ENCODE data around the gene IL1RAPL2. TPM values are rescaled to one million over a fixed set of nuclear protein-coding genes. Genes with fewer than 3 reads are reported as not detected.

IL1RAPL2 gene
- total RNA-seq, 1 donor from 2014 or later = not detected

DNA sequence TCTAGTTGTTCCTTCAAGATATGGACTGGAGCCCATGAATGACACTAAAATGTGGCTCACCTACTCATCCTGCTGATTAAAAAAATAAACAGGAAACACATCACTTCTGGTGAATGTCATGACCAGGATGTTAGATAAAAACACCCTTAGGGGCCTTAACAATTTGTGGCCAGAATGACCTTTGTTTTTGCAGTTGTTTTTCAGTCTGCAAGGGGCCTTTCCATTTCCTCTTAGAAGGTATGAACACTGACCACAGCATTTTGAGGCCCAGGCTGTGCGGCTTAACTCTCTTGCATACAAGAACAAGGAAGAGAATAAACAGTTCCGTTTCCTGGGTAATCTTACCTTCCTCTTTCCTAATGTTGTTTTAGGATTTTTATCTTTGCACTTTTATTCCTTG lies 113.2 kb downstream of the IL1RAPL2 start:
- no peaks in the 10 kb centered on the region for H3K27me3 ChIP-seq (ENCODE audit: low read depth)
- intact Hi-C loops (cut with micrococcal nuclease) = no loop called here
- TF ChIP-seq, protein P1, sequence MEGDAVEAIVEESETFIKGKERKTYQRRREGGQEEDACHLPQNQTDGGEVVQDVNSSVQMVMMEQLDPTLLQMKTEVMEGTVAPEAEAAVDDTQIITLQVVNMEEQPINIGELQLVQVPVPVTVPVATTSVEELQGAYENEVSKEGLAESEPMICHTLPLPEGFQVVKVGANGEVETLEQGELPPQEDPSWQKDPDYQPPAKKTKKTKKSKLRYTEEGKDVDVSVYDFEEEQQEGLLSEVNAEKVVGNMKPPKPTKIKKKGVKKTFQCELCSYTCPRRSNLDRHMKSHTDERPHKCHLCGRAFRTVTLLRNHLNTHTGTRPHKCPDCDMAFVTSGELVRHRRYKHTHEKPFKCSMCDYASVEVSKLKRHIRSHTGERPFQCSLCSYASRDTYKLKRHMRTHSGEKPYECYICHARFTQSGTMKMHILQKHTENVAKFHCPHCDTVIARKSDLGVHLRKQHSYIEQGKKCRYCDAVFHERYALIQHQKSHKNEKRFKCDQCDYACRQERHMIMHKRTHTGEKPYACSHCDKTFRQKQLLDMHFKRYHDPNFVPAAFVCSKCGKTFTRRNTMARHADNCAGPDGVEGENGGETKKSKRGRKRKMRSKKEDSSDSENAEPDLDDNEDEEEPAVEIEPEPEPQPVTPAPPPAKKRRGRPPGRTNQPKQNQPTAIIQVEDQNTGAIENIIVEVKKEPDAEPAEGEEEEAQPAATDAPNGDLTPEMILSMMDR (IDR thresholded peaks at IDR 0.05; ENCODE audit: borderline replicate concordance) = no peak
- no peaks in the 10 kb centered on the region for H3K36me3 ChIP-seq
- no peak overlapping the region for H3K27ac ChIP-seq (replicated peaks)
- H3K4me3 ChIP-seq = no peak overlapping the region
- no peaks in the 10 kb centered on the region for H3K4me1 ChIP-seq
- no peak for DNase-seq
- H3K9me3 ChIP-seq (replicated peaks) = no peaks in the 10 kb centered on the region

DNA sequence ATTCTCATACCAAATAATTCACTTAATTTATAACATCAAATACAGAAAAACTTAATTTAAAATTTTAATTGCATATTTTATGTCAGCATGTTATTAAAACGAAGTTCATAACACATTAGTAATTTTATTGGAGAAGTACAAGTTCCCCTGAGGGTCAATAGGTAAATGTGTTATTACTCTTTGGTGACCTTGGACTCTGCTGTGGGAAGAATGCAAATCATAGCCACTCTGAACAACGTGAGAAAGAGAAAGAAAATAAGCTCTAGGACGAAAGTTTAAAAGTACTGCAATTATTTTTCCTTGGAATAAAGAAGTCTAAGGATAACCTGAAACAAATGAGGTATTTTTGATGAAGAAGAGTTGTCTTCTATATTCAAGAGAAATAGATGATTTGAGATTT lies 115.2 kb downstream of the IL1RAPL2 start:
- Histone ChIP-seq H3K4me1 (no peaks in the 10 kb centered on the region), H3K4me3 (no peak overlapping the region), H3K36me3 (no peaks in the 10 kb centered on the region), H3K27me3 (ENCODE audit: low read depth) (no peaks in the 10 kb centered on the region), H3K9me3 (replicated peaks) (no peaks in the 10 kb centered on the region), H3K27ac (replicated peaks) (no peak overlapping the region)
- no peak for DNase-seq
- TF ChIP-seq, protein P1 (IDR thresholded peaks at IDR 0.05; ENCODE audit: borderline replicate concordance) = no peak
- intact Hi-C loops (cut with micrococcal nuclease) = no loop called here

DNA sequence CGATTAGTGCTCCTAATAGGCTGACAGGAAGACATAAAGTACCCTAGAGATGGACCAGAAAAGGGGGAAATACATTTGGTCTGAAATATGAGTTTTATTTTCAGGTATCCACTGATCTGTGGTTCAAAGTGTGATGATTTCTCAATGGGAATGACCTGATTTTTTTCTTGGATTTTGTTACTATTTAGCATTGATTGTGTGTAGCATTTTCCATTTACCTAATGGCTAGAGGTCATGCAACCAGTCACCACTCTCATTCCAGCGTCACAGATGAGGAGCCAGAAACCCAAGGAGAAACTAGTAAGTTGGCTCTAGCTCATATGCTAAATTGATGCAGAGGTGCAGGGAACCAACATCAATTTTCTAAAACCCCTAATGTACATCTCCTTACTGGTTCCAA lies 118.1 kb downstream of the IL1RAPL2 start:
- Histone ChIP-seq H3K4me3 (no peak overlapping the region), H3K9me3 (replicated peaks) (no peaks in the 10 kb centered on the region), H3K4me1 (no peaks in the 10 kb centered on the region), H3K27me3 (ENCODE audit: low read depth) (no peaks in the 10 kb centered on the region), H3K27ac (replicated peaks) (no peak overlapping the region), H3K36me3 (no peaks in the 10 kb centered on the region)
- TF ChIP-seq, protein P1 (IDR thresholded peaks at IDR 0.05; ENCODE audit: borderline replicate concordance) = no peak
- DNase-seq = no peak
- intact Hi-C loops (cut with micrococcal nuclease) = no loop called here

DNA sequence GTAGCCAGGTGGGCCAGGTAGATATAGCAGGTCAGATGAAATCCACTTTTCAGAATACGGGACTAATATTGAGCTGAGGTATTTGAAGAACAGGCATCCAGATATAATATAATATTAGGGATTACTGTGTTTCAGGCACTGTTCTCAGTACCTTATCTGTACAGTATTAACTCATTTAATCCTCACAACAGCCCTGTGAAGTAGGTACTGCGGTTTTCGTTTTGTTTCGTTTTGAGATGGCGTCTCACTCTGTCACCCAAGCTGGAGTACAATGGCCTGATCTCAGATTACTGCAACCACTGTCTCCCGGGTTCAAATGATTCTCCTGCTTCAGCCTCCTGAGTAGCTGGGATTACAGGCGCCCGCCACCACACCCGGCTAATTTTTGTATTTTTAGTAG lies 129.6 kb downstream of the IL1RAPL2 start:
- Histone ChIP-seq H3K4me1 (no peaks in the 10 kb centered on the region), H3K27ac (replicated peaks) (no peak overlapping the region), H3K27me3 (ENCODE audit: low read depth) (no peaks in the 10 kb centered on the region), H3K36me3 (no peaks in the 10 kb centered on the region), H3K4me3 (no peak overlapping the region), H3K9me3 (replicated peaks) (no peaks in the 10 kb centered on the region)
- intact Hi-C loops (cut with micrococcal nuclease) = no loop called here
- TF ChIP-seq, protein P1 (IDR thresholded peaks at IDR 0.05; ENCODE audit: borderline replicate concordance) = no peak
- DNase-seq = no peak

DNA sequence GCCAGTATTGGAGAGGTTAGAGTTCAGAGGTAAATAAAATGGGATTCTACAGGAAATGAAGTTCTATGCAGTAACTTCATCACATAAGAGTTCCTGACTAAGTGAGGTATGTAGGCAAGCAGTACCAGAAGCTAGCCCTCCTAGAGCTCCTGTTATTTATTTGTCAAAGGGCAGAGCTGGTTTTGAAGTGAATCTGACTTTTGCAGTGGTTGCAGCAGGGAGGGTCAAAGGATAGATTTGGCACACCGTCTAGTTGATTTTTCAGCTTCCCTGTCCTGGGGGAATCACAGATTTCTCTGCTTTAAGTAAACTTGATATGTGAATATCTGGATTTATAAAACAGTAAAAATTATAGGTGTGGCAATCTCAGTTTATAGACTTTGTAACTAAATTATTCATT lies 130.7 kb downstream of the IL1RAPL2 start:
- intact Hi-C loops (cut with micrococcal nuclease) = no loop called here

More for the DNA sequence above, 130.7 kb downstream of the IL1RAPL2 start:
- Histone ChIP-seq H3K27ac (replicated peaks) (no peak overlapping the region), H3K4me1 (no peaks in the 10 kb centered on the region), H3K36me3 (no peaks in the 10 kb centered on the region), H3K4me3 (no peak overlapping the region), H3K27me3 (ENCODE audit: low read depth) (no peaks in the 10 kb centered on the region), H3K9me3 (replicated peaks) (no peaks in the 10 kb centered on the region)
- DNase-seq = no peak
- TF ChIP-seq, protein P1 (IDR thresholded peaks at IDR 0.05; ENCODE audit: borderline replicate concordance) = no peak

Measured in left ventricle myocardium inferior (tissue), 1 donor.